ENCODE results near the gene TNS3.

GRCh38 chr7:47576866-47577306 is 5.0 kb downstream of the TNS3 start:
- no peak for TF ChIP-seq POLR2A (IDR thresholded peaks at IDR 0.05)
- no peak for TF ChIP-seq CTCF (IDR thresholded peaks at IDR 0.05)

All from uterus (tissue), 2 donors.